IPS DF 19.7 (cell line): ENCODE data around the gene CDKN1A.
A peak's percentile ranks its signal among the peaks of the same experiment; 100 is the strongest.
"Not testable (repeated sequence)": the region's sequence is repeated elsewhere in the genome, so short reads cannot be mapped to it uniquely, and the experiment has no call there.

Source experiments
- DNase-seq: peaks from one replicate; pipeline ENCODE4 v3.0.0-alpha.2; 2013; ENCODE audit warnings: low read depth, low spot score

CDKN1A gene

DNA sequence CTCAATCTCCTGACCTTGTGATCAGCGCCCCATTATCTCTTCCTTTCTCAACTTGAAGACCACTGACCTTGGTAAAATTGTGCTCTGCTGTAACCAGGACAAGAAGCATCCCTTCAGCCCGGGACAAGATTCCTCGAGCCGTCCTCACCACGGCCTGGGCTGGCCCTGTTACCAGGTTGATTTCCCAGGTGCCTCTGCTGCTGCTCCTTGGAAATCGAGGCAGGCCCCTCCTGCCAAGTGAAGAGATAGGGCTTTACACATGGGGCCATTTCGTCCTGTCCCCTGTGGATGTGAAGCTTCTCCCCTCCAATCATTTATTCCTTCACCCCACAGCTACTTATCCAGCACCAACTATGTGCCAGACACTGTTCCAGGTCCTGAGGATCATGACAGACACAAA is 40.6 kb downstream of the CDKN1A start:
- DNase-seq, result no peak

DNA sequence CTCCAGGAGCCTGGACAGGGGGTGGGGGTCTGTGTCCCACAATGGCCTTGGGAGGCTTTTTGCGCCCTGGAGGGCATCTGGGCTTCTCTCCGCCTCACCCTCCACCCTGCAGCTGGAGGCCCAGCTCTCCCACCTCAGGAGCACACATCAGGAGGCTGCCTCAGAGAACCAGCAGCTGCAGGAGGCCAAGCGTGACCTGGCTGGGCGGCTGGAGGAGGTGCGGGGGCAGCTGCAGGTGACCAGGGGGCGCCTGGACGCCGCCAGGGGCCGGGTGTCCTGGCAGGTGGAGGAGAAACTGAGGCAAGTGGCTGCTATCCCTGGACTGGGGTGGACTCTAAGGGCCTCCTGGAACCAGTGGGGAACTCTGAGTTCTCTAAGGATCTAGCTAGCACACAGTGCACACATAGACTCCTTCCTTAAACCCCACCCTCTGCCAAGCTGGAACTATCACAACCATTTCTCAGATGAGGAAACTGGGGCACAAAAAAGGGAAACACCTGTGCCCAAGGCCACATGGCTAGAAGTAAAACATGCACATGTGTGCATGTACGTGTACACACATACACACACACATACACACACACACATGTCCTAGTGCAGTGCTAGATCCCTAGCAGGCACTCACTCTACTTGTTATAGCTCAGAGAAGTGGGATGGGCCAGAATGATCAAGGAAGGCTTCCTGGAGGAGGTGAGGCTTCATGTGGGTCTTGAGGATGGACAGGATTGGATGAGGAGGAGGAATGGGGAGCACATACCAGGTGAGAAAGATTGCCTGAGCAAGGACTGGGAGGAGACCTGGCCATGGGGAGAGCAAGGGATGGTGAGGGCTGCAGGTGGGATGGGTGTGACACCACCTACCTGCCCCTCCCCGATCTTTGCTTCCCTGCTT is 42.0 kb downstream of the CDKN1A start:
- DNase-seq, result no peak

DNA sequence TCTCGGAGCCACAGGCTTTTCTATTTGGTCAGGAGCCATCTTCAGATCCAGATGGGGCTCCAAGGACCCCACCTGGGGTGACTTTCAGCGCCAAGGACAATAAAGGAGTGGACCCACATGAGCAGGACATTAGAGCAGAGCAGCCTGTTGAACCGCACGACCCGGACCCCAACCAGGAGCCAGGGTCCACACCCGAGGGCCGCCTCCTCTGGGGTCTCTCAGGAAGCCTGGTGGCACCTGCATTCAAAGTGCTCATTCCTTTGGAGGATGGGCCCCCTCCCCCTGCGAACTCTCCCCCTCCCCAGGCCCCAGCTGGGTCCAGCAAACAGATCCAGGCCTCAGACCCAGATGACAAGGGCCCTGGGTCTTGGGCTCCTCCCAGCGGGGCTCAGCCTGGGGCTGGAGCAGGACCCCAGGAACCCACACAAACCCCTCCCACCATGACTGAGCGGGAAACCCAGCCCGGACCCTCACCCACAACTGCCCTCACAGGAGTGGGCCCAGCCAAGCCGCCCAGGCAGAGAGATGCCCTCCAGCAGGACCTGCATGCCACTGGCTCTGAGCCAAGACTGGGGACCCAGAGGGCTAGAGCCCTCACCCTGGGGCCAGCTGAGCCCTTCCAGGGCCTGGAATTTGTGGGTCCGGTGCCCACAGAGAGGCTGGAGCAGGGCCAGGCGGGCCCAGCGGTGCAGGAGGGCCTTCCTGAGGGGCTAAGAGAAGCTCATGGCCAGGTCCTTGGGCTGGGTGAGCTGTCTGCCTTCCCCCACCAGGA is 43.0 kb downstream of the CDKN1A start:
- DNase-seq, result no peak

DNA sequence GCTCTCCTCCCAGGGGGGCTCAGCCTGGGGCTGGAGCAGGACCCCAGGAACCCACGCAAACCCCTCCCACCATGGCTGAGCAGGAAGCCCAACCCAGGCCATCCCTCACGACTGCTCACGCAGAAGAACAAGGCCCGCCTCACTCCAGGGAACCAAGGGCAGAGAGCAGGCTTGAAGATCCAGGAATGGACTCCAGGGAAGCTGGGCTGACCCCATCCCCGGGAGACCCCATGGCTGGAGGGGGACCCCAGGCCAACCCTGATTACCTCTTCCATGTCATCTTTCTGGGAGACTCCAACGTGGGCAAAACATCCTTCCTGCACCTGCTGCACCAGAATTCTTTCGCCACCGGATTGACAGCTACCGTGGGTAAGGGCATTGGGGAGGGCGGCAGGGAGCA is 43.9 kb downstream of the CDKN1A start:
- no peak for DNase-seq

DNA sequence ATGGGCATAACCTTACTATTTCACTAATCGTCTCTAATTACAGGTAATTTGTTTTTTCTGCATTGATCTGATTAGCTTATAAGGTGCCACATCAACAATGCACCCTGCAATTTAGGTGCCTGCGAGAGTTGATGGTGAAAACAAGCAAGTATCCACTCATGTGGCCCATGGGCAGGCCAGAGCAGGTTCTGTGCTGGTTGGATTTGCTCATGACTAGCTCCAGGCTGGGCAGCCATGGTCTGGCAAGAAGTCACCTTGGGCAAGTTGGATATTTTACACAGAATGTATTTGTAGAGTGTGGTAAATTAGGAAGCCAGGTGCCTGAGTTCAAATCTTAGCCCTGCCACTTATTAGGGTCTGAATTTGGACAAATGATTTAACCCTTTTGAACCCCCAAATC is 44.4 kb downstream of the CDKN1A start:
- DNase-seq, result no peak

DNA sequence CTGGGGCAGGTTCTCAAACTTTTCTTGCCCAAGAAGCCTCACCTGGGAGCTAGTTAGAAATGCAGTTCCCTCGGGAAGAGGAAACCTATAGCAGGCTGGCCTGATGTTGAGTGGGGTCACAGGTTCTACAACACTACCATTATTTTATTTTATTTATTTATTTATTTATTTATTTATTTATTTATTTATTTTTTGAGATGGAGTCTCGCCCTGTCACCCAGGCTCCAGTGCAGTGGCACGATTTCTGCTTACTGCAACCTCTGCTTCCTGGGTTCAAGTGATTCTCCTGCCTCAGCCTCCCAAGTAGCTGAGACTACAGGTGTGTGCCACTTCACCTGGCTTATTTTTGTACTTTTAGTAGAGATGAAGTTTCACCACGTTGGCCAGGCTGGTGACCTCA is 45.5 kb downstream of the CDKN1A start:
- DNase-seq, result not testable (repeated sequence)

DNA sequence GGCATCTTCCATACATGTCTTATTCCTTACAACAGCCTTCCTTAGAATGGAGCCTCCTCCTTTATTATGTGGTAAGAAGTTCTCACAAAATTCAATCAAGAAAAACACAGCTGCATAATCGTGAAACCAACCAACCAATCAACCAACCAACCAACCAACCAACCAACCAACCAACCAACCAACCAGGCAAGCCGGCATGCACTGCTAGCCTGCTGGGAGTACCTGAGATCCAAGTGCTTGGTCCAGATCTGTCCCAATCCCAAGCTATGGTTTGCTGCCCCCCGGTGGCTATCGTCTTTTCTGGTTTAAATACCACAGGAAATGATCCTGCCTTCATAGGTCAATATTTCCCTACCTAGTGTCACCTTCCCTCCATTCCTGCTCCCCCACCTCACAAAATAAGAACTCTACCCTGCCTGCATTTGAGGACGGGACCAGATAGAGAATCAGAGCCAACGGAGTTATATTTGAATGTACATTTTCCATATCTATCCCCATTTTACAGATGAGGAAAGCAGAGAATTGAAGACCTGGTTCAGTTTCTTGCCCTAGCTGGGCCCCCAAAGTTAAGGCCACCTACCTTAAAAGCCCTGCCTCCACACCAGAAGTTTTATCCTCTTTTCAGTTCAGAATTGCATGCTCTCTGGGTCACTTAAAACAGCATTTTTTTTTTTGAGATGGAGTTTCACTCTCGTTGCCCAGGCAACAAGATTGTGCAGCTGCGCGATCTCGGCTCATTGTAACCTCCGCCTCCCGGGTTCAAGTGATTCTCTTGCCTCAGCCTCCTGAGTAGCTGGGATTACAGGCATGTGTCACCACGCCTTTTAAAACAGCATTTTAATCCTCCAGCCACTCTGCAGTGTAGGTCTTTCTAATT is 46.2 kb downstream of the CDKN1A start:
- peak; percentile 33 for DNase-seq

DNA sequence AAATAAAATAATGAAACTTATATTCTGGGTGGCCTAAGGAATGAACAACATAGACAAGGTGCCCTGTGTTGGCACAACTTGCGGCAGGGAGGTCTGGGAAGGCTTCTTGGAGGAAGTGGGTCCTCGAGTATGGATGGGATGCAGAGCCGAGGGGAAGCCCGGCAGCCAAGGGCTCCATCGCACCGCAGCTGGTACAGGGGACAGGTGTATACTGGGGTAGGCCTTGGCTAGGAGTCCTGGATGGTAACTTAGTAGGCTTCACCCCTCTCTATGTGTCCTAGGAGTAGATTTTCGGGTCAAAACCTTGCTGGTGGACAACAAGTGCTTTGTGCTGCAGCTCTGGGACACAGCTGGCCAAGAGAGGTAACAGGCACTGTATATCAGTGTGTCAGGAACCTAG is 47.1 kb downstream of the CDKN1A start:
- DNase-seq, result no peak

DNA sequence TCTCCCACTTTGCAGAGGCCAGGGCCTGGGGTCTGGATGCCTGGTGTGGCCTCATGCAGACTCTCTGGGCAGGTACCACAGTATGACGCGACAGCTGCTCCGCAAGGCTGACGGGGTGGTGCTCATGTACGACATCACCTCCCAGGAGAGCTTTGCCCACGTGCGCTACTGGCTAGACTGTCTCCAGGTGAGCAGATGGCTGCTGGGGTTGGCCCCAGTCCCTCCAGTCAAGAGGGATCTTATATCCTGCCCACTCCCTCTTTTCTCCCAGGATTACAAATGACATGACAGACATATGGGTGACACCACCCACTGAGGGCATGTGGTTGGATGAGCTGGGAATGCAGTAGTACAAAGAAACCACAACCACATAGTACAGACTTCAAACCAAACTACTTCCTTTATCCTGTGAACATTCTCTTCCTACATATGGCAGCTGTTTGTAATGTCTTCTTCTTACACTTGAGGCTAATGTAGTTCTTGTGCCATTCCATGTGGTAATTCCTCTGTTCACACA is 49.0 kb downstream of the CDKN1A start:
- no peak for DNase-seq

DNA sequence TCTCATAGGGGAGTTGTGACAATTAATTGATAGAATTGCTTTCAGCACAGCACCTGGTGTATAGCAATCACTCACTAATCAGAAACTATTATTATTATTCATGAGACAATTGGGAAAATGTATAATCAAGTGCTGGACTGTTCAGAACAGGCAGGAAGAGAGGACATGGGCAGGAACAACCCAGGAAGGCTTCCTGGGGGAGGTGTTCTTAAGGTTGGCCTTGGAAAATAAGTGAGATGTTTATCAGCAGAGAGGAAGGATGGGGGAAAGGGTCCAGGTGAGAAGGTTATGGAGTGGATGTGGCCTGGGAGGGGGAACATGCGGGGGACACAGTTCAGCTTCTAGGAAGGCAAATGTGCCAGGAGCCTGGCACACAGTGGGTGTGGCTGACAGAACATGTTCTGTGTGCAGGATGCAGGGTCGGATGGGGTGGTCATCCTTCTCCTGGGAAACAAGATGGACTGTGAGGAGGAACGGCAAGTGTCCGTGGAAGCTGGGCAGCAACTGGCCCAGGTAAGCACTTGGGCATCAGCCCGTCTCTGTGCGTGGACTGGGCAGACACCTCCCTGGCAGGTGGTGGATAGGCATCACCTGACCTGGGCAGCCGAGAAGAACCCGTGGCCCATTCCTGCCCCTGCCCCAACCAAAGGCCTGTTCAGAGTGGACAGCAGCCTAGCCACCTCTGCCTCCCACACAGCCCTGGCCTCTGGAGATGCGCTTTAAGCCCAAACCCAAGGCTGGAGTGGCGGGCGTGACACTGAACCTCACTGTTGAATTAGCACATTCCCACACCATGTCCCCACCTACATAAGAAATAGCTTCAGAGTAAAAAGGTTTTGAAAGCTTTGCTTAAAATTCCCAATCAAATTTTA is 50.0 kb downstream of the CDKN1A start:
- DNase-seq, result no peak

DNA sequence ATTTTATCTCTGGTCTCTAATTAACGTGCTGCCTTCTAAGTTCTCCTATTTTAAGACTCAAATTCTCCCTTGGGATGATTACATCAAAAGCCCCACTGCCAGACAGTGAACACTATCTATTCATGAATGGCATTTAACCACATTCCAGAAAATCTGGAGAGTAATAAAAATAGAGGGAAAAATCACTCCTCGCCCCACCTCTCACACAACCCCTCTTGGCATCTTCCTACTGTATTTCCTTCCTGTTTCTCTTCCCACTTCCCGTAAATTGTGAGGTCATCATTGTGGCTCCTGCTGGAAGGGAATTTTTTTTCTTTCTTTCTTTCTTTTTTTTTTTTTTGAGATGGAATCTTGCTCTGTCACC is 50.6 kb downstream of the CDKN1A start:
- DNase-seq, result no peak

DNA sequence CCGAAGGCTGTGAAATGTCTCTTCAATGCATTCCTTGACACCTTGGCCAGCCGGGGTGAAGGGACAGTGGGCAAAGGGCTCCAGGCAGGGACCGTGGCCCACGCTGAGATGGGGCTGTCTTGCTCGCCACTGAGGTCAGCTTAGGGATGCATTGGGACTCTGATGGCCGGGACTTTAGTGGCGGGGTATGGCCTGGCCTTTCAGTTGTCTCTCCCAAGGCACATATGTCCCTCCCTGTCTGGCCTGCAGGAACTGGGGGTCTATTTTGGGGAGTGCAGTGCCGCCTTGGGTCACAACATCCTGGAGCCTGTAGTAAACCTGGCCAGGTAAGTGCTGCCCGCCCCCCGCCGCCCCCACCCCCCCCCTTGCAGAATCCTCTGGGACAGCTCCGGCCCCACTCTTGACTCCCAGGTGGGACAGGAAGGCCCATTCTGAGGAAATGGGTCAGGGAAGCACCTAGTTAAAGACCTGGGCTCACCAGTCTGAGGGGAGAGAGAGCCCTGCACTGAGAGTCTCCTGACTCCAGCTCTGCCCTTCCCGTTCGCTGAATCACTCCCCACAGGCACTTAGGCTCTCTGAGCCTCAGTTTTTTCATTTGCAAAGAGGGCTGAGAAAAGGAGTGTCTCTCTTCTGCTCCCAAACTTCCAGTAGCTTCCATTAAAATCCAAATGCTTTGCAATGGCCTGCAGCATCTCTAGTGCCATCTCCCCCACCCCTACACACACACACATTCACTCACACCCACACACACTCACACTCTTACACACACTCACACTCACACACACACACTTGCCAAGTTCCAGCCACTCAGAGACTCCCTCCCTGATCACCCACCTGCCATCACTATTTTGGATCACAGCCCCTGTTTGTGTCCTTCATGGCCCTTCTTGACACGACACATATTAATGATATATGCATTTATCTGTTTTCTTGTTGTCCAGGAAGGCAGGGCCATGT is 52.2 kb downstream of the CDKN1A start:
- no peak for DNase-seq

DNA sequence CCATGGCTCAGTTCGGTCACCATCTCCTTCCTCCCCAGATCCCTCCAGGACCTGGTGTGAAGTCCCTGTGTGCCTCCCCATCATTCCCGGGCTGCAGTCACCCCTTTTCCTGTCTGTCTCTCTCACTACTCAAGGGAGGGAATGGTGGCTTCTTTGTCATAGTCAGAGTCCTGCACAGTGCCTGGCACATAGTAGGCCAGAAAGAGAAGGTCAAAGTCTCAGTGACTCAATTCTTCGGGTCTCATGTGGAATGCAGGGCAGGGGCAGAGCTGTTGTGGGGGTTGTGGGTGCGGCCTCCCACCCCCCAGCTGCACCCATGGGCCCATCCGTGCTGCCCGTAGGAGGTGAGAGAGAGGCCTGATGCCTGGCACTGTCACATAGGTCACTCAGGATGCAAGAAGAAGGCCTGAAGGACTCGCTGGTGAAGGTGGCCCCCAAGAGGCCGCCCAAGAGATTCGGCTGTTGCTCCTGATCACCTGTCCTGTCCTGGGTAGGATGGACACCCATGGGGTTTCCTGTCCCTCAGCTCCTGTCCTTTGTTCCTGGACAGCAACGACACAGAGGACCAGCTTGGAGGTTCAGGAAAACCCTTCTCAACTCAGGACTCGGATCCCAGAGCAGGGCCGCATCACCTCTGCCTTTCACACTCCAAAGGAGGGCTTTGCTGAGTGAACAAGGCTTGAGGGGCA is 53.3 kb downstream of the CDKN1A start:
- no peak for DNase-seq

DNA sequence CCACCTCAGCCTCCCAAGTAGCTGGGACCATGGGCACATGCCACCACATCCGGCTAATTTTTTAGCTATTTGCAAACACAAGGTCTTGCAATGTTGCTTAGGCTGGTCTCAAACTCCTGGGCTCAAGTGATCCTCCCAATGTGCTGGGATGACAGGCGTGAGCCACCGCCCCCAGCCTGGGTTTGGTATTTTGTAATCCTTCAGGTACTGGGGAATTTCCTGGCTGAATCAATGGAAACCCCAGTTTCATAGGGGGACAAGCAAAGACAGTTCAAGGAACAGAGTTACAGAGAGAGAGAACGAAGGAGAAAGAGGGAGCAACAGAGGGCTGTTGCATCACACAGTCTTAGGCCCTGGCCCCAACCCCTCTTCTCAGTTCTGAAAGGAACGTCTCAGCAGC is 54.8 kb downstream of the CDKN1A start:
- no peak for DNase-seq

DNA sequence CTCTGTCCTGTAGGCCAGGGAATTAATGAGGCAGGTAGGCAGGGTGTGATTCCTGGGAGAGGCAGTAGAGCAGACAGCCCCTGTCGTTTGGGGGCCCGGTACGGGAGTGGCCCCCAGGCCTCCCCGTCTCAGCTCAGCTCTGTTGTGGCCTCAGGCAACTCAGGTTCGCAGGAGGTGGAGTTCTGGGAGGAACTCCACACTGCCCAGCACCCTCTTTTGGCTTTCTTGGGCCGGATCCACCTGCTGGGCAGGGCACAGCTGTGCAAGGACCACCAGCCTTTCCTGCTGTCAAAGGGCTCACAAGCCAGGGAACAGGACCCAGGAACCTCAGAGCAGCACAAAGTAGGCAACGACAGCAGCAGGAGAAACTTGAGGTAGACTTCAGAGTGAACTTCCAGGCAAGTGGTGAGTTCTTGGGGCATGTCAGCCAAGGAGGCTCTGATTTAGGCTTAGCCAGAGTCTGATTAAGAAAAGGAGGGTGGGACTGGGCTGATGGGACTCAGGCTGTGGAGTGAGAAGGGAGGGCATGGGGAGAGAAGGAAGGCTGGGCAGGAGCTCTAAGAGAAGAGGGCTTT is 56.1 kb downstream of the CDKN1A start:
- DNase-seq, result no peak

DNA sequence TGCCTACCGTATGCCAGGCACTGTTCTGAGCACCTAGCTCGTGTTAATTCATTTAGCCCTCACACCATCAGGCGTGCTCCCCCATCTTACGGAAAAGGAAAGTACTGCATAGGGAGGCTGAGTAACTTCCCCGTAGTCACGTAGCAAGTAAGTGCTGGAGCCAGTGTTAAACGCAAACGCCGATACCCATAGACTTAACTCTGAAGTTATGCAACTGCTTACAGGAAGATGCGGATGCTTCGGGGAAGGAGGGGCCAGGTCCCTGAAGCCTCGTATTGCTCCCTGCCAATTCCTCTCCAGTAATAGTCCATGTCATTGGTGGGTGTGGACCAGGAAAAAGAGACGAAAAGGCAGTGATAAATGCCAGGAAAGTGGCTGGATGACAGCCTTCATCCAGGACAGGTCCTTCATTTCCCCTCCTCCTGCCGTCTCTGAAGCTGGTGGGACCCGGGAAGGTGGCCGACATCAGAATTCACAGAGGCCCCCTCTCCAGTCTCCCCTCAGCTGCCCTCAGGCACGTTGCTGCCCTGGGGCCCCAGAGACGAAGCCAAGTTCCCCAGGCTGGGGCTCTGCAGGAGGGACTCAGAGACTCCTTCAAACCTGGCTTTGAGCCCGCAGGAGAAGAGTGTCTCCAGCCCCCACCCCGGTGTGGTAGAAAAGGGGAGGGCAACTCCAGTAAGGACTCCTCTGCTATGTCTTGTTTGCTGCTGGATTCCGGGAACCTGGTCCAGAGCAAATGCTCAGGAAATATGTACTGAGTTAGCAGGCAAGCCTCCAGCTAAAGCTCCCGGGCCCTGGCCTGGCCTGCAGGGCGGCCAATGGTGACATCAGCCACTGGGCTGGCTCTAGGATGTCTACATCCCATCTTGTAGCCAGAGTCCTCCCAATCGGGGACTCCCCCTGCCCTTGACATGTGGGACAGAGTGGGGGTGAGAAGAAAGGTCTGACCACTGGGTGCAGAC is 56.9 kb downstream of the CDKN1A start:
- DNase-seq, result no peak
